K562 (cell line): ENCODE results near the gene TMEM217. TPM values are rescaled to one million over a fixed set of nuclear protein-coding genes. Genes with fewer than 3 reads are reported as not detected.

Experiments
- CBFB ChIP-seq: sonication (generic); formaldehyde crosslinking; IDR thresholded peaks from 2 replicates; pipeline ENCODE4 v1.4.0; 2020; ENCODE audit warnings: mild to moderate bottlenecking, missing genetic modification reagents
- HDAC3 ChIP-seq: fragments of 450-650 bp; IDR thresholded peaks from 2 replicates; pipeline ENCODE4 v1.6.1; 2018; ENCODE audit warnings: borderline replicate concordance, mild to moderate bottlenecking, moderate library complexity; ENCODE audit not compliant: partially characterized antibody
- PHB2 ChIP-seq: fragments of 450-650 bp; IDR thresholded peaks from 2 replicates; pipeline ENCODE4 v1.6.1; 2017; ENCODE audit warnings: low read depth
- PHF21A ChIP-seq: fragments of 450-650 bp; IDR thresholded peaks from 2 replicates; pipeline ENCODE4 v1.6.1; 2017; ENCODE audit warnings: low read depth, borderline replicate concordance
- POLR2A ChIP-seq: fragments of 450-650 bp; conservative IDR thresholded peaks from 2 replicates; pipeline ENCODE4 v1.6.1; 2016
- RHOXF2B ChIP-seq: fragments of 250-450 bp; sonication (Bioruptor Pico); conservative IDR thresholded peaks from 2 replicates; pipeline ENCODE4 v1.5.1; 2021
- SMAD3 ChIP-seq: fragments of 450-650 bp; formaldehyde crosslinking; conservative IDR thresholded peaks from 2 replicates; pipeline ENCODE4 v1.4.0; 2020; ENCODE audit warnings: mild to moderate bottlenecking
- ZNF23 ChIP-seq: fragments of 250-450 bp; sonication (Bioruptor Pico); IDR thresholded peaks from 2 replicates; pipeline ENCODE4 v1.4.0; 2020; ENCODE audit warnings: mild to moderate bottlenecking
- ZNF551 ChIP-seq: fragments of 250-450 bp; sonication (Bioruptor Pico); IDR thresholded peaks from 2 replicates; pipeline ENCODE4 v1.5.0; 2021; ENCODE audit warnings: mild to moderate bottlenecking, moderate library complexity
- ZNF75A ChIP-seq: fragments of 450-650 bp; formaldehyde crosslinking; IDR thresholded peaks from 2 replicates; pipeline ENCODE4 v1.4.0; 2020; ENCODE audit warnings: mild to moderate bottlenecking
- polyA plus RNA-seq, 8 experiments: library from polyadenylated mRNA; depleted of rRNA in 4 of 8; stranded (reverse) in 5 of 8; unstranded in 3 of 8; fragments of >200 nt; fragmentation: Nextera tagmentation in 2 of 8; fragmentation: Illumina TruSeq in 1 of 8; extraction: Ambion mirVana in 2 of 8; extraction: Trizol in 1 of 8; gene quantifications; 2 replicates each; pipeline versions ENCODE4 v1.2.1 to v1.2.3, GENCODE V29; 2011 to 2014; ENCODE audit warnings: inconsistent platforms in 1 of 8, missing spikeins in 1 of 8
- total RNA-seq, 7 experiments: library from RNA; depleted of rRNA in 6 of 7; stranded (reverse); fragments of >200 nt in 6 of 7; fragmentation: Illumina TruSeq in 2 of 7; extraction: Trizol in 2 of 7; gene quantifications; 2 replicates each; pipeline versions ENCODE4 v1.2.1 to v1.2.3, GENCODE V29; 2011 to 2021; ENCODE audit warnings: low replicate concordance in 1 of 7
- TF ChIP-seq, protein P1 (sequence below): fragments of 450-650 bp; IDR thresholded peaks from 2 replicates; pipeline ENCODE4 v1.6.1; 2016; ENCODE audit warnings: mild to moderate bottlenecking, moderate library complexity
- TF ChIP-seq, protein P2 (sequence below): fragments of 250-450 bp; sonication (Bioruptor Pico); IDR thresholded peaks from 2 replicates; pipeline ENCODE4 v1.8.0; 2021; ENCODE audit warnings: moderate library complexity, mild to moderate bottlenecking, inconsistent platforms
- TF ChIP-seq, protein P3 (sequence below): fragments of 450-650 bp; IDR thresholded peaks from 2 replicates; pipeline ENCODE4 v1.6.1; 2016; ENCODE audit warnings: borderline replicate concordance

Gene TMEM217
- total and polyA plus RNA-seq, 9 of the 15 experiments (the other 6 are each of a cell fraction or from before 2014, with no cell fraction given), result 1.3 to 8.0 (median 1.9) TPM

DNA sequence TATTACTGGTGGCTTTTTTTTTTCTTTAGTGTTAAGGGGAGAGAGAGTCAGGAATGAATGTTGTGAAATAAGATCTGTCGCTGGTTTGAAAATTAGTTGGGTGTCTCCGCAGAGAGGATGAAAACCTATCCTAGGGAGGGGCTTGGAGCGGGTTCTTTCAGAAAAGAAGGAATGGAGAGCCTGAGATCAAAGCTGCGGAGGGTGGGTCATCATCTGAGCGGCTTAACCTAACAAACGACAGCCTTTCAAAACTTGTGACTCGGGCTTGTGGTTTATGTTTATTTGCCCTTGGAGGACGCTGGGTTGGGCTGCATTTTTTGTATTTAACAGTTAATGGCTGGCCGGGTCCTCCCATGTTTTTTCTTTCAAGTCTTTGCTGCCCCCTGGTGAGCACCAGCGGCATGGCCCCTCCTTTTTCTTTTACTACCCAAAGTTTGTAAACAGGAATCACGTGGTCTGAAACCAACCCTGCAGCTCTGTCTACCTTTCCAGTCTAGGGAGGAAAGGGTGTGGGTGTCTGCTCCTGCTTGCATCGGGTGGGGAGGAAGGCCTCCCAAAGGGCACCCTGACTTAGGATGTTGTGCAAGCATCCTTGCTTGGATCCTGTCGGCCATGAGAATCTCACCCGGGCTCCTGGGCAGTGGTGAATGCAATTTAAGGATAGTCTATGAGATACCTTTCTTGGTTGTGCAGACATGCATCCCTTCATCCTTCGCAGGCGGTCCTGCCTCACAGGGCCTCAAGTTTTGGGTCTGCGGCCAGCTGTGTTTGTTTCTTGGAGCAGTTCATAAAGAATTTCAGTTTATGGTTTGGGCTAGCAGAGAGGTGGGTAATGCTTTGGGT is 85.8 kb downstream of the TMEM217 start (continued):
- TF ChIP-seq, protein P1, sequence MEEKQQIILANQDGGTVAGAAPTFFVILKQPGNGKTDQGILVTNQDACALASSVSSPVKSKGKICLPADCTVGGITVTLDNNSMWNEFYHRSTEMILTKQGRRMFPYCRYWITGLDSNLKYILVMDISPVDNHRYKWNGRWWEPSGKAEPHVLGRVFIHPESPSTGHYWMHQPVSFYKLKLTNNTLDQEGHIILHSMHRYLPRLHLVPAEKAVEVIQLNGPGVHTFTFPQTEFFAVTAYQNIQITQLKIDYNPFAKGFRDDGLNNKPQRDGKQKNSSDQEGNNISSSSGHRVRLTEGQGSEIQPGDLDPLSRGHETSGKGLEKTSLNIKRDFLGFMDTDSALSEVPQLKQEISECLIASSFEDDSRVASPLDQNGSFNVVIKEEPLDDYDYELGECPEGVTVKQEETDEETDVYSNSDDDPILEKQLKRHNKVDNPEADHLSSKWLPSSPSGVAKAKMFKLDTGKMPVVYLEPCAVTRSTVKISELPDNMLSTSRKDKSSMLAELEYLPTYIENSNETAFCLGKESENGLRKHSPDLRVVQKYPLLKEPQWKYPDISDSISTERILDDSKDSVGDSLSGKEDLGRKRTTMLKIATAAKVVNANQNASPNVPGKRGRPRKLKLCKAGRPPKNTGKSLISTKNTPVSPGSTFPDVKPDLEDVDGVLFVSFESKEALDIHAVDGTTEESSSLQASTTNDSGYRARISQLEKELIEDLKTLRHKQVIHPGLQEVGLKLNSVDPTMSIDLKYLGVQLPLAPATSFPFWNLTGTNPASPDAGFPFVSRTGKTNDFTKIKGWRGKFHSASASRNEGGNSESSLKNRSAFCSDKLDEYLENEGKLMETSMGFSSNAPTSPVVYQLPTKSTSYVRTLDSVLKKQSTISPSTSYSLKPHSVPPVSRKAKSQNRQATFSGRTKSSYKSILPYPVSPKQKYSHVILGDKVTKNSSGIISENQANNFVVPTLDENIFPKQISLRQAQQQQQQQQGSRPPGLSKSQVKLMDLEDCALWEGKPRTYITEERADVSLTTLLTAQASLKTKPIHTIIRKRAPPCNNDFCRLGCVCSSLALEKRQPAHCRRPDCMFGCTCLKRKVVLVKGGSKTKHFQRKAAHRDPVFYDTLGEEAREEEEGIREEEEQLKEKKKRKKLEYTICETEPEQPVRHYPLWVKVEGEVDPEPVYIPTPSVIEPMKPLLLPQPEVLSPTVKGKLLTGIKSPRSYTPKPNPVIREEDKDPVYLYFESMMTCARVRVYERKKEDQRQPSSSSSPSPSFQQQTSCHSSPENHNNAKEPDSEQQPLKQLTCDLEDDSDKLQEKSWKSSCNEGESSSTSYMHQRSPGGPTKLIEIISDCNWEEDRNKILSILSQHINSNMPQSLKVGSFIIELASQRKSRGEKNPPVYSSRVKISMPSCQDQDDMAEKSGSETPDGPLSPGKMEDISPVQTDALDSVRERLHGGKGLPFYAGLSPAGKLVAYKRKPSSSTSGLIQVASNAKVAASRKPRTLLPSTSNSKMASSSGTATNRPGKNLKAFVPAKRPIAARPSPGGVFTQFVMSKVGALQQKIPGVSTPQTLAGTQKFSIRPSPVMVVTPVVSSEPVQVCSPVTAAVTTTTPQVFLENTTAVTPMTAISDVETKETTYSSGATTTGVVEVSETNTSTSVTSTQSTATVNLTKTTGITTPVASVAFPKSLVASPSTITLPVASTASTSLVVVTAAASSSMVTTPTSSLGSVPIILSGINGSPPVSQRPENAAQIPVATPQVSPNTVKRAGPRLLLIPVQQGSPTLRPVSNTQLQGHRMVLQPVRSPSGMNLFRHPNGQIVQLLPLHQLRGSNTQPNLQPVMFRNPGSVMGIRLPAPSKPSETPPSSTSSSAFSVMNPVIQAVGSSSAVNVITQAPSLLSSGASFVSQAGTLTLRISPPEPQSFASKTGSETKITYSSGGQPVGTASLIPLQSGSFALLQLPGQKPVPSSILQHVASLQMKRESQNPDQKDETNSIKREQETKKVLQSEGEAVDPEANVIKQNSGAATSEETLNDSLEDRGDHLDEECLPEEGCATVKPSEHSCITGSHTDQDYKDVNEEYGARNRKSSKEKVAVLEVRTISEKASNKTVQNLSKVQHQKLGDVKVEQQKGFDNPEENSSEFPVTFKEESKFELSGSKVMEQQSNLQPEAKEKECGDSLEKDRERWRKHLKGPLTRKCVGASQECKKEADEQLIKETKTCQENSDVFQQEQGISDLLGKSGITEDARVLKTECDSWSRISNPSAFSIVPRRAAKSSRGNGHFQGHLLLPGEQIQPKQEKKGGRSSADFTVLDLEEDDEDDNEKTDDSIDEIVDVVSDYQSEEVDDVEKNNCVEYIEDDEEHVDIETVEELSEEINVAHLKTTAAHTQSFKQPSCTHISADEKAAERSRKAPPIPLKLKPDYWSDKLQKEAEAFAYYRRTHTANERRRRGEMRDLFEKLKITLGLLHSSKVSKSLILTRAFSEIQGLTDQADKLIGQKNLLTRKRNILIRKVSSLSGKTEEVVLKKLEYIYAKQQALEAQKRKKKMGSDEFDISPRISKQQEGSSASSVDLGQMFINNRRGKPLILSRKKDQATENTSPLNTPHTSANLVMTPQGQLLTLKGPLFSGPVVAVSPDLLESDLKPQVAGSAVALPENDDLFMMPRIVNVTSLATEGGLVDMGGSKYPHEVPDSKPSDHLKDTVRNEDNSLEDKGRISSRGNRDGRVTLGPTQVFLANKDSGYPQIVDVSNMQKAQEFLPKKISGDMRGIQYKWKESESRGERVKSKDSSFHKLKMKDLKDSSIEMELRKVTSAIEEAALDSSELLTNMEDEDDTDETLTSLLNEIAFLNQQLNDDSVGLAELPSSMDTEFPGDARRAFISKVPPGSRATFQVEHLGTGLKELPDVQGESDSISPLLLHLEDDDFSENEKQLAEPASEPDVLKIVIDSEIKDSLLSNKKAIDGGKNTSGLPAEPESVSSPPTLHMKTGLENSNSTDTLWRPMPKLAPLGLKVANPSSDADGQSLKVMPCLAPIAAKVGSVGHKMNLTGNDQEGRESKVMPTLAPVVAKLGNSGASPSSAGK, result no peak
- TF ChIP-seq HDAC3 (no peak), POLR2A (peak; percentile 78), PHB2 (peak; percentile 27; the same call in 1 of the 2 replicates), PHF21A (no peak), ZNF75A (CRISPR knock-in tag) (peak; percentile 46; the same call in 1 of the 2 replicates), SMAD3 (CRISPR knock-in tag) (peak; percentile 46), ZNF23 (no peak), CBFB (CRISPR knock-in tag) (no peak), ZNF551 (no peak), RHOXF2B (CRISPR knock-in tag) (0 out of 2 replicates have a peak, but pooled peaks have one; percentile 19)
- TF ChIP-seq, protein P2, sequence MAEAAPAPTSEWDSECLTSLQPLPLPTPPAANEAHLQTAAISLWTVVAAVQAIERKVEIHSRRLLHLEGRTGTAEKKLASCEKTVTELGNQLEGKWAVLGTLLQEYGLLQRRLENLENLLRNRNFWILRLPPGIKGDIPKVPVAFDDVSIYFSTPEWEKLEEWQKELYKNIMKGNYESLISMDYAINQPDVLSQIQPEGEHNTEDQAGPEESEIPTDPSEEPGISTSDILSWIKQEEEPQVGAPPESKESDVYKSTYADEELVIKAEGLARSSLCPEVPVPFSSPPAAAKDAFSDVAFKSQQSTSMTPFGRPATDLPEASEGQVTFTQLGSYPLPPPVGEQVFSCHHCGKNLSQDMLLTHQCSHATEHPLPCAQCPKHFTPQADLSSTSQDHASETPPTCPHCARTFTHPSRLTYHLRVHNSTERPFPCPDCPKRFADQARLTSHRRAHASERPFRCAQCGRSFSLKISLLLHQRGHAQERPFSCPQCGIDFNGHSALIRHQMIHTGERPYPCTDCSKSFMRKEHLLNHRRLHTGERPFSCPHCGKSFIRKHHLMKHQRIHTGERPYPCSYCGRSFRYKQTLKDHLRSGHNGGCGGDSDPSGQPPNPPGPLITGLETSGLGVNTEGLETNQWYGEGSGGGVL (CRISPR knock-in tag), result no peak
- TF ChIP-seq, protein P3, sequence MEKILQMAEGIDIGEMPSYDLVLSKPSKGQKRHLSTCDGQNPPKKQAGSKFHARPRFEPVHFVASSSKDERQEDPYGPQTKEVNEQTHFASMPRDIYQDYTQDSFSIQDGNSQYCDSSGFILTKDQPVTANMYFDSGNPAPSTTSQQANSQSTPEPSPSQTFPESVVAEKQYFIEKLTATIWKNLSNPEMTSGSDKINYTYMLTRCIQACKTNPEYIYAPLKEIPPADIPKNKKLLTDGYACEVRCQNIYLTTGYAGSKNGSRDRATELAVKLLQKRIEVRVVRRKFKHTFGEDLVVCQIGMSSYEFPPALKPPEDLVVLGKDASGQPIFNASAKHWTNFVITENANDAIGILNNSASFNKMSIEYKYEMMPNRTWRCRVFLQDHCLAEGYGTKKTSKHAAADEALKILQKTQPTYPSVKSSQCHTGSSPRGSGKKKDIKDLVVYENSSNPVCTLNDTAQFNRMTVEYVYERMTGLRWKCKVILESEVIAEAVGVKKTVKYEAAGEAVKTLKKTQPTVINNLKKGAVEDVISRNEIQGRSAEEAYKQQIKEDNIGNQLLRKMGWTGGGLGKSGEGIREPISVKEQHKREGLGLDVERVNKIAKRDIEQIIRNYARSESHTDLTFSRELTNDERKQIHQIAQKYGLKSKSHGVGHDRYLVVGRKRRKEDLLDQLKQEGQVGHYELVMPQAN, result peak; percentile 96
